ENCODE data around the gene CLDN15.
"Not testable (repeated sequence)": the region's sequence is repeated elsewhere in the genome, so short reads cannot be mapped to it uniquely, and the experiment has no call there.

DNA sequence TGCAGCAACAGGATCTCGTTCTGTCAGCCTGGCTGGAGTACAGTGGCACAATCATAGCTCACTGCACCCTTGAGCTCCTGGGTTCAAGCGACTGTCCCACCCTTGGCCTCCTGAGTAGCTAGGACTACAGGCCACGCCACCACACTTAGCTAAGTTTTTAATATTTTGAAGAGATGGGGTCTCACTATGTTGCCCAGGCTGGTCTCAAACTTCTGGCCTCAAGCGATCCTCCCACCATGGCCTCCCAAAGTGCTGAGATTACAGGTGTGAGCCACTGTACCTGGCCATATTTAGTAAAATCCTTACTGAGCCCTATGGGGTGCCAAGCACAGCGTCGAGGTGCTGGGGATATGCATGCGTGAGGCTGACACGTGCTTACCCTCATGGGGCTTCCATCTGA lies 43.3 kb upstream of the CLDN15 start:
- TF ChIP-seq CTCF (IDR thresholded peaks at IDR 0.05); POLR2A (IDR thresholded peaks at IDR 0.05); EP300 (IDR thresholded peaks at IDR 0.05; ENCODE audit: low read depth); POLR2AphosphoS5 (IDR thresholded peaks at IDR 0.05): not testable (repeated sequence)
